ENCODE data around the gene SACM1L. TPM values are rescaled to one million over a fixed set of nuclear protein-coding genes. Genes with fewer than 3 reads are reported as not detected.

SACM1L gene
- total and polyA plus RNA-seq, 2 of the 13 experiments (the other 11 are each of a cell fraction or from before 2014, with no cell fraction given) = 15.1 to 27.8 TPM

- TF ChIP-seq FOSL2 (CRISPR knock-in tag; IDR thresholded peaks at IDR 0.05) (peak; percentile 98), GATAD2A (CRISPR knock-in tag; IDR thresholded peaks at IDR 0.05) (peak; percentile 94), YEATS2 (CRISPR knock-in tag; IDR thresholded peaks at IDR 0.05; ENCODE audit: borderline replicate concordance) (no peak), TARDBP (CRISPR knock-in tag; IDR thresholded peaks at IDR 0.05) (peak; percentile 31; the same call in 1 of the 2 replicates), FOXJ3 (CRISPR knock-in tag; IDR thresholded peaks at IDR 0.05; ENCODE audit: borderline replicate concordance) (no peak), ZNF878 (CRISPR knock-in tag; IDR thresholded peaks at IDR 0.05) (0 out of 2 replicates have a peak, but pooled peaks have one; percentile 17), MXI1 (IDR thresholded peaks at IDR 0.05; ENCODE audit: borderline replicate concordance, low read depth, low read length) (0 out of 3 replicates have a peak, but pooled peaks have one; percentile 11), EP300 (IDR thresholded peaks at IDR 0.05; ENCODE audit: low read depth in 2 of 2, low read length in 2 of 2) (peak in 1 of 2 experiments; percentile 90; a peak in 2 of 4 replicates), EP300 (CRISPR knock-in tag; IDR thresholded peaks at IDR 0.05; ENCODE audit: borderline replicate concordance) (peak; percentile 86), ZFP91 (CRISPR knock-in tag; IDR thresholded peaks at IDR 0.05; ENCODE audit: borderline replicate concordance) (peak; percentile 96), NCOA2 (CRISPR knock-in tag; IDR thresholded peaks at IDR 0.05) (peak; percentile 77), KLF16 (CRISPR knock-in tag; IDR thresholded peaks at IDR 0.05) (peak in 1 of 2 experiments; percentile 50; a peak in 1 of 4 replicates), ZNF503 (CRISPR knock-in tag; IDR thresholded peaks at IDR 0.05) (0 out of 2 replicates have a peak, but pooled peaks have one; percentile 40), HNF4A (CRISPR knock-in tag; IDR thresholded peaks at IDR 0.05) (peak; percentile 37; the same call in 1 of the 2 replicates), MEF2D (CRISPR knock-in tag; IDR thresholded peaks at IDR 0.05) (no peak), XRCC5 (optimal IDR thresholded peaks at IDR 0.05; ENCODE audit: low read length) (peak; percentile 14)
- TF ChIP-seq, protein P1, sequence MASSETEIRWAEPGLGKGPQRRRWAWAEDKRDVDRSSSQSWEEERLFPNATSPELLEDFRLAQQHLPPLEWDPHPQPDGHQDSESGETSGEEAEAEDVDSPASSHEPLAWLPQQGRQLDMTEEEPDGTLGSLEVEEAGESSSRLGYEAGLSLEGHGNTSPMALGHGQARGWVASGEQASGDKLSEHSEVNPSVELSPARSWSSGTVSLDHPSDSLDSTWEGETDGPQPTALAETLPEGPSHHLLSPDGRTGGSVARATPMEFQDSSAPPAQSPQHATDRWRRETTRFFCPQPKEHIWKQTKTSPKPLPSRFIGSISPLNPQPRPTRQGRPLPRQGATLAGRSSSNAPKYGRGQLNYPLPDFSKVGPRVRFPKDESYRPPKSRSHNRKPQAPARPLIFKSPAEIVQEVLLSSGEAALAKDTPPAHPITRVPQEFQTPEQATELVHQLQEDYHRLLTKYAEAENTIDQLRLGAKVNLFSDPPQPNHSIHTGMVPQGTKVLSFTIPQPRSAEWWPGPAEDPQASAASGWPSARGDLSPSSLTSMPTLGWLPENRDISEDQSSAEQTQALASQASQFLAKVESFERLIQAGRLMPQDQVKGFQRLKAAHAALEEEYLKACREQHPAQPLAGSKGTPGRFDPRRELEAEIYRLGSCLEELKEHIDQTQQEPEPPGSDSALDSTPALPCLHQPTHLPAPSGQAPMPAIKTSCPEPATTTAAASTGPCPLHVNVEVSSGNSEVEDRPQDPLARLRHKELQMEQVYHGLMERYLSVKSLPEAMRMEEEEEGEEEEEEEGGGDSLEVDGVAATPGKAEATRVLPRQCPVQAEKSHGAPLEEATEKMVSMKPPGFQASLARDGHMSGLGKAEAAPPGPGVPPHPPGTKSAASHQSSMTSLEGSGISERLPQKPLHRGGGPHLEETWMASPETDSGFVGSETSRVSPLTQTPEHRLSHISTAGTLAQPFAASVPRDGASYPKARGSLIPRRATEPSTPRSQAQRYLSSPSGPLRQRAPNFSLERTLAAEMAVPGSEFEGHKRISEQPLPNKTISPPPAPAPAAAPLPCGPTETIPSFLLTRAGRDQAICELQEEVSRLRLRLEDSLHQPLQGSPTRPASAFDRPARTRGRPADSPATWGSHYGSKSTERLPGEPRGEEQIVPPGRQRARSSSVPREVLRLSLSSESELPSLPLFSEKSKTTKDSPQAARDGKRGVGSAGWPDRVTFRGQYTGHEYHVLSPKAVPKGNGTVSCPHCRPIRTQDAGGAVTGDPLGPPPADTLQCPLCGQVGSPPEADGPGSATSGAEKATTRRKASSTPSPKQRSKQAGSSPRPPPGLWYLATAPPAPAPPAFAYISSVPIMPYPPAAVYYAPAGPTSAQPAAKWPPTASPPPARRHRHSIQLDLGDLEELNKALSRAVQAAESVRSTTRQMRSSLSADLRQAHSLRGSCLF (CRISPR knock-in tag; IDR thresholded peaks at IDR 0.05; ENCODE audit: borderline replicate concordance) = no peak
- TF ChIP-seq, protein P2, sequence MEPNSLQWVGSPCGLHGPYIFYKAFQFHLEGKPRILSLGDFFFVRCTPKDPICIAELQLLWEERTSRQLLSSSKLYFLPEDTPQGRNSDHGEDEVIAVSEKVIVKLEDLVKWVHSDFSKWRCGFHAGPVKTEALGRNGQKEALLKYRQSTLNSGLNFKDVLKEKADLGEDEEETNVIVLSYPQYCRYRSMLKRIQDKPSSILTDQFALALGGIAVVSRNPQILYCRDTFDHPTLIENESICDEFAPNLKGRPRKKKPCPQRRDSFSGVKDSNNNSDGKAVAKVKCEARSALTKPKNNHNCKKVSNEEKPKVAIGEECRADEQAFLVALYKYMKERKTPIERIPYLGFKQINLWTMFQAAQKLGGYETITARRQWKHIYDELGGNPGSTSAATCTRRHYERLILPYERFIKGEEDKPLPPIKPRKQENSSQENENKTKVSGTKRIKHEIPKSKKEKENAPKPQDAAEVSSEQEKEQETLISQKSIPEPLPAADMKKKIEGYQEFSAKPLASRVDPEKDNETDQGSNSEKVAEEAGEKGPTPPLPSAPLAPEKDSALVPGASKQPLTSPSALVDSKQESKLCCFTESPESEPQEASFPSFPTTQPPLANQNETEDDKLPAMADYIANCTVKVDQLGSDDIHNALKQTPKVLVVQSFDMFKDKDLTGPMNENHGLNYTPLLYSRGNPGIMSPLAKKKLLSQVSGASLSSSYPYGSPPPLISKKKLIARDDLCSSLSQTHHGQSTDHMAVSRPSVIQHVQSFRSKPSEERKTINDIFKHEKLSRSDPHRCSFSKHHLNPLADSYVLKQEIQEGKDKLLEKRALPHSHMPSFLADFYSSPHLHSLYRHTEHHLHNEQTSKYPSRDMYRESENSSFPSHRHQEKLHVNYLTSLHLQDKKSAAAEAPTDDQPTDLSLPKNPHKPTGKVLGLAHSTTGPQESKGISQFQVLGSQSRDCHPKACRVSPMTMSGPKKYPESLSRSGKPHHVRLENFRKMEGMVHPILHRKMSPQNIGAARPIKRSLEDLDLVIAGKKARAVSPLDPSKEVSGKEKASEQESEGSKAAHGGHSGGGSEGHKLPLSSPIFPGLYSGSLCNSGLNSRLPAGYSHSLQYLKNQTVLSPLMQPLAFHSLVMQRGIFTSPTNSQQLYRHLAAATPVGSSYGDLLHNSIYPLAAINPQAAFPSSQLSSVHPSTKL (CRISPR knock-in tag; IDR thresholded peaks at IDR 0.05) = peak; percentile 87
Observed at GRCh38 chr3:45647148-45647619, 42.0 kb upstream of the SACM1L start (continued).
